Measurements from ENCODE around the gene ARHGEF4. TPM values are rescaled to one million over a fixed set of nuclear protein-coding genes. Genes with fewer than 3 reads are reported as not detected.
A peak's percentile ranks its signal among the peaks of the same experiment; 100 is the strongest.

ARHGEF4 gene
- total RNA-seq, 3 donors from 2014 or later: 0.94 to 14.0 (median 1.5) TPM

DNA sequence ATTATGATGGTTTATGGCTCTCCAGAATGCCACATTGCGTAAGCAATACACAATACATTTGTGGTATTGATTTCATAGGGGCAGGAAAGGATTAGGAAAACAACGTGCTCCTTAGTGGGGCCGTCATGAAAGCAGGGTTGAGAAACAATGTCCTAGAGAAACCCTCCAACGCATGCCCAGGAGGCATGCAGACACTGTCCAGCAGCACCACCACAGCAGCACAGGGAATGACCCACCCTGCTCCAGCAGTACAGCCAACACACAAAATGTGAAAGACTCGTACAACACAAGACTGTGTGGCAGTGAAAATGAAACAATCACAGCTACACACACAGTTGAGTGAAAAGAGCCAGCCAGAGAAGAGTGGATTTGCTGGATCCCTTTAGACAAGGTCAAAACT lies 190.2 kb downstream of the ARHGEF4 start:
- intact Hi-C loops (cut with DNase I, micrococcal nuclease): no loop called here
- TF ChIP-seq CTCF (IDR thresholded peaks at IDR 0.05): no peak
- Histone ChIP-seq H3K4me1 (ENCODE audit: low read depth) (no peaks in the 10 kb centered on the region), H3K4me3 (no peak overlapping the region), H3K9me3 (no peaks in the 10 kb centered on the region), H3K36me3 (ENCODE audit: low read depth) (no peaks in the 10 kb centered on the region)
- ATAC-seq (no peak), DNase-seq (peak in 1 of 3 donors; percentile 3)

DNA sequence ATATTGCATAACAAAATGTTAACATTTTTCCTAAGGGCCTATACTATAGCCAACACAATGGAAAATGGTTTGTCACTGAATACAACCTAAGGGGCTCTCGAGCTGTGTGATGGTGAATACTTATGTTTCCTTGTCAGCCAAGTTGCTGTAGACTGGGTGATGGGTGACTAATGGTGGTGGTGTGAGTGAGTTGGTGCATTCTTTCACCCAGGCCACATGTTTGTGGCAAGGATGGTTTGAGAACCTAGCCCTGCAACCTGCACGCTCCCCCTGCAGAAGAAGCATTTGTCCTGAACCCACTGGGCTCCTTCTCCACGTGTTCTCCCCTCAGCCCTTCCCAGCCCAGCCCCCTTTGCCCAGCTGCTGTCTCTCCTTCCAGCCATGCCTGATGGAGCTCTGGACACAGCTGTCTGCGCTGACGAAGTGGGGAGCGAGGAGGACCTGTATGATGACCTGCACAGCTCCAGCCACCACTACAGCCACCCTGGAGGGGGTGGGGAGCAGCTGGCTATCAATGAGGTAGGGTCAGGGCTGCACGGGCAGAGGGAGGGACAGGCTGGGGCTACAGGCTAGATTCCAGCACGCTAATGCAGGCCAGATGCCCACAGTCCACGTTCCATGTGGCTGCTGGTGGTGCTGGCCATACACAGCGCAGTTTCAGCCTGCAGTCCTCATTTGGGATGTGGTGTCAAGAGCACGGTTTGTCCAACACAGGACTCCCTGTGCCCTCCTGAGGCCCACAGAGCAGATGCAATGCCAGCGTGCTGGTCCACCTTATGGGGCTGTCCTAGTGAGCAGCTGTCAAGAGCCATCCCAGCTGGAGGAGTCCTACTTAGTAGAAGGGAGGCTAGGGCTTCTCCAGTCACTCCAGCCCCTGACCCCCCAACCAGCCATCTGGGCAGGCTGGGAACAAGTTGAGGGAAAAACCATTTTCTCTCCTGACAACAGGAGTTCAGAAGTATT lies 191.1 kb downstream of the ARHGEF4 start:
- no peak for TF ChIP-seq CTCF (IDR thresholded peaks at IDR 0.05)
- no peak for ATAC-seq
- peak in 1 of 3 donors; percentile 8 for DNase-seq
- no peaks in the 10 kb centered on the region for H3K4me1 ChIP-seq (ENCODE audit: low read depth)
- intact Hi-C loops (cut with DNase I, micrococcal nuclease): no loop called here
- H3K36me3 ChIP-seq (ENCODE audit: low read depth): no peaks in the 10 kb centered on the region
- H3K9me3 ChIP-seq: no peaks in the 10 kb centered on the region
- no peak overlapping the region for H3K4me3 ChIP-seq

DNA sequence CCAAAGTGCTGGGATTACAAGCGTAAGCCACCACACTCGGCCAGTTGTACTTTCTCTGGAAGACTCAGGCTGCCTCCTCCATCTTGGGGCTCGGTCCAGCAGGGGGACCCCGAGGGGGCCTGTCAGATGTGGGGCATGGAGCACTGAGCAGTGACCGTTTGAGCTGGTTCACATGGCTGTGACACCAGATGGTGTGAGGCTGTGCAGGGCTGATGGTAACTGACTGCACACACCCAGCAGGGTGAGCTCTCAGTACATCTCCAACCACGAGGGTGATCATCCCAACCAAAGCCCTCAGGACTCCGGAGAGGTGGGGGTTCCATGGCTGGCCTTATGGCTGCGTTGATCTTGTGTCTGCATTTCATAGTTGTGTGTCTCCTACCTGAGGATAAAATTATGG lies 193.1 kb downstream of the ARHGEF4 start:
- no peak for DNase-seq
- H3K4me3 ChIP-seq: no peak overlapping the region
- H3K4me1 ChIP-seq (ENCODE audit: low read depth): no peaks in the 10 kb centered on the region
- no peak for ATAC-seq
- intact Hi-C loops (cut with DNase I, micrococcal nuclease): no loop called here
- TF ChIP-seq CTCF (IDR thresholded peaks at IDR 0.05): no peak
- H3K36me3 ChIP-seq (ENCODE audit: low read depth): no peaks in the 10 kb centered on the region
- H3K9me3 ChIP-seq: no peaks in the 10 kb centered on the region

GRCh38 chr2:131030478-131030971 lies 193.8 kb downstream of the ARHGEF4 start:
- Histone ChIP-seq H3K4me1 (ENCODE audit: low read depth) (peaks cover 4% of the 10 kb centered on the region), H3K36me3 (ENCODE audit: low read depth) (no peaks in the 10 kb centered on the region), H3K9me3 (no peaks in the 10 kb centered on the region), H3K4me3 (no peak overlapping the region)
- no peak for TF ChIP-seq CTCF (IDR thresholded peaks at IDR 0.05)
- intact Hi-C loops (cut with DNase I, micrococcal nuclease): no loop called here
- DNase-seq: no peak
- no peak for ATAC-seq

- intact Hi-C loops (cut with DNase I, micrococcal nuclease): no loop called here
- H3K9me3 ChIP-seq: no peaks in the 10 kb centered on the region
- H3K36me3 ChIP-seq (ENCODE audit: low read depth): no peaks in the 10 kb centered on the region
- no peak overlapping the region for H3K4me3 ChIP-seq
- peaks cover 4% of the 10 kb centered on the region for H3K4me1 ChIP-seq (ENCODE audit: low read depth)
- DNase-seq: no peak
- no peak for TF ChIP-seq CTCF (IDR thresholded peaks at IDR 0.05)
- ATAC-seq: no peak
Observed at GRCh38 chr2:131031431-131031841, 194.7 kb downstream of the ARHGEF4 start.
